Measurements from ENCODE around the gene CD83. TPM values are rescaled to one million over a fixed set of nuclear protein-coding genes. Genes with fewer than 3 reads are reported as not detected.

Gene CD83
- total and polyA plus RNA-seq, 2 of the 8 experiments (the other 6 are each of a cell fraction or from before 2014, with no cell fraction given), result 4.6 to 8.5 TPM

GRCh38 chr6:14083262-14083661, 34.3 kb upstream of the CD83 start:
- no peak overlapping the region for H3K4me2 ChIP-seq (ENCODE audit: insufficient read depth in 1 of 2, low read depth in 2 of 2, low read length in 2 of 2)
- no peak overlapping the region for H3K27ac ChIP-seq (ENCODE audit: low read depth, low read length)
- peaks cover 2% of the 10 kb centered on the region; the same call in 1 of the 2 replicates for H3K23me2 ChIP-seq (ENCODE audit: low read depth, low read length)
- CTCF ChIA-PET (ENCODE audit: partially characterized antibody), result interaction anchor here (0.6 to 2.1 kb wide), 12 partner anchors 10 to 197 kb away, joined by 3 to 6 read pairs (median 3); no protein-coding TSS in a partner anchor
- H2BK20ac ChIP-seq (ENCODE audit: low read length), result no peak overlapping the region
- H3K9me3 ChIP-seq (ENCODE audit: insufficient read depth in 2 of 2, low read depth in 1 of 2, low read length in 1 of 2), result no peaks in the 10 kb centered on the region
- H3K18ac ChIP-seq (ENCODE audit: extremely low read depth, low read length), result no peak overlapping the region
- H4K5ac ChIP-seq (ENCODE audit: insufficient read length, low read depth, low read length), result no peak overlapping the region
- no peak overlapping the region for H3K9ac ChIP-seq (replicated peaks in 1 of 4; ENCODE audit: extremely low read depth in 1 of 4, low read depth in 3 of 4, low read length in 3 of 4)
- no peaks in the 10 kb centered on the region for H3K79me1 ChIP-seq (ENCODE audit: low read depth, low read length)
- no peak overlapping the region for H2AFZ ChIP-seq (ENCODE audit: low read length)
- H3K4me3 ChIP-seq (ENCODE audit: extremely low read depth in 1 of 4, insufficient read depth in 2 of 4, low read depth in 3 of 4, low read length in 4 of 4), result no peak overlapping the region
- H3K4me1 ChIP-seq (replicated peaks in 1 of 4; ENCODE audit: control insufficient read depth in 3 of 4, insufficient read depth in 4 of 4, low read length in 3 of 4), result peaks cover 0 to 4% (median 3%) of the 10 kb centered on the region in 4 experiments; a peak in 3 of 7 replicates
- H4K8ac ChIP-seq (ENCODE audit: extremely low read depth, insufficient read depth, low read length), result no peak overlapping the region
- H3K36me3 ChIP-seq (ENCODE audit: control insufficient read depth in 2 of 4, insufficient read depth in 4 of 4, low read length in 3 of 4), result no peaks in the 10 kb centered on the region
- H2AK5ac ChIP-seq (ENCODE audit: low read depth, low read length), result no peak overlapping the region
- TF ChIP-seq TBP (IDR thresholded peaks at IDR 0.05; ENCODE audit: low read depth, low read length), result no peak
- TF ChIP-seq HDAC6 (IDR thresholded peaks at IDR 0.05; ENCODE audit: low read depth, low read length), result no peak
- no peak for TF ChIP-seq FOSL1 (IDR thresholded peaks at IDR 0.05; ENCODE audit: insufficient read depth, low read depth, low read length)
- peak; percentile 59; the same call in 1 of the 2 replicates for TF ChIP-seq KDM1A (IDR thresholded peaks at IDR 0.05; ENCODE audit: borderline replicate concordance, low read length)
- no peak for TF ChIP-seq RXRA (IDR thresholded peaks at IDR 0.05; ENCODE audit: insufficient read depth, low read depth, low read length)
- TF ChIP-seq RFX5 (IDR thresholded peaks at IDR 0.05; ENCODE audit: borderline replicate concordance, low read depth, low read length), result no peak
- no peak for TF ChIP-seq PHF8 (conservative IDR thresholded peaks at IDR 0.05; ENCODE audit: low read depth, low read length)
- TF ChIP-seq EZH2 (IDR thresholded peaks at IDR 0.05; ENCODE audit: low read depth, low read length, severe bottlenecking), result no peak
- TF ChIP-seq HDAC2 (IDR thresholded peaks at IDR 0.05; ENCODE audit: borderline replicate concordance in 1 of 2, low read depth in 2 of 2, low read length in 2 of 2), result peak in 1 of 2 experiments; percentile 18; a peak in 1 of 4 replicates
- no peak for TF ChIP-seq YY1 (IDR thresholded peaks at IDR 0.05; ENCODE audit: low read depth, low read length)
- no peak overlapping the region for H2BK15ac ChIP-seq (ENCODE audit: low read length)
- no peak overlapping the region for H3K14ac ChIP-seq (ENCODE audit: insufficient read length)
- no peak overlapping the region for H3K23ac ChIP-seq (ENCODE audit: insufficient read length)
- no peak overlapping the region for H3K4ac ChIP-seq (replicated peaks; ENCODE audit: insufficient read length, low read depth, low read length)
- FAIRE-seq, result no peak
- H4K91ac ChIP-seq (replicated peaks; ENCODE audit: insufficient read length, low read length), result no peak overlapping the region
- H4K20me1 ChIP-seq (replicated peaks in 1 of 2; ENCODE audit: control insufficient read depth in 1 of 2, insufficient read depth in 2 of 2, low read length in 2 of 2), result no peaks in the 10 kb centered on the region
- H3K56ac ChIP-seq (replicated peaks; ENCODE audit: insufficient read length, low read depth, low read length), result no peak overlapping the region
- 89% methylated on average over 3 of the region's 3 CpGs; no CpG with 5 or more reads in 1 of the 2 experiments for WGBS, 2 experiments (ENCODE audit: extremely low coverage in 1 of 2, insufficient coverage in 1 of 2, insufficient read length in 1 of 2, insufficient replicate concordance in 2 of 2, low coverage in 1 of 2, low lambda C conversion rate in 2 of 2, missing lambda C conversion rate in 1 of 2)
- H3K27me3 ChIP-seq (replicated peaks in 1 of 4; ENCODE audit: control insufficient read depth in 3 of 4, extremely low read depth in 1 of 4, insufficient read depth in 3 of 4, low read length in 3 of 4), result no peaks in the 10 kb centered on the region
- no peaks in the 10 kb centered on the region for H3K79me2 ChIP-seq (ENCODE audit: control insufficient read depth in 1 of 2, insufficient read depth in 2 of 2, low read length in 2 of 2)
- POLR2A ChIA-PET (ENCODE audit: partially characterized antibody), result no interaction called here
- no peak overlapping the region for H2BK5ac ChIP-seq (ENCODE audit: low read depth, low read length)
- H2BK12ac ChIP-seq (ENCODE audit: low read depth, low read length), result no peak overlapping the region
- no peak for DNase-seq (ENCODE audit: low read depth in 1 of 2, low spot score in 2 of 2)
- no peak overlapping the region for H2BK120ac ChIP-seq (replicated peaks; ENCODE audit: low read depth, low read length)
